Suprapubic skin (tissue), 4 donors: ENCODE measurements around the gene UGGT2. TPM values are rescaled to one million over a fixed set of nuclear protein-coding genes. Genes with fewer than 3 reads are reported as not detected.

Source experiments
- DNase-seq, 2 donors: peaks; one replicate each; pipeline ENCODE4 v3.0.0-alpha.2; 2019; ENCODE audit warnings: low spot score in 2 of 2
- H3K27ac ChIP-seq: fragments of 200-600 bp; sonication (generic); one replicate; pipeline ENCODE4 v1.5.1; 2019
- H3K27me3 ChIP-seq: fragments of 200-600 bp; sonication (generic); one replicate; pipeline ENCODE4 v1.5.1; 2019
- H3K36me3 ChIP-seq: fragments of 200-600 bp; sonication (generic); one replicate; pipeline ENCODE4 v1.5.1; 2019
- H3K4me1 ChIP-seq: fragments of 200-600 bp; sonication (generic); one replicate; pipeline ENCODE4 v1.5.1; 2019
- H3K4me3 ChIP-seq: fragments of 200-600 bp; sonication (generic); one replicate; pipeline ENCODE4 v1.5.1; 2019; ENCODE audit warnings: mild to moderate bottlenecking
- H3K9me3 ChIP-seq: fragments of 200-600 bp; sonication (generic); one replicate; pipeline ENCODE4 v1.5.1; 2019
- CTCF ChIP-seq, 2 donors: fragments of 200-600 bp in 1 of 2; fragments of 450-650 bp in 1 of 2; sonication (generic) in 1 of 2; IDR thresholded peaks; one replicate each; pipeline ENCODE4 v1.5.1; 2016 to 2019; ENCODE audit warnings: antibody characterized with exemption in 2 of 2, mild to moderate bottlenecking in 1 of 2, moderate library complexity in 1 of 2
- EP300 ChIP-seq: sonication (generic); formaldehyde crosslinking; IDR thresholded peaks from one replicate; pipeline ENCODE4 v1.6.1; 2017; ENCODE audit warnings: antibody characterized with exemption
- POLR2A ChIP-seq, 2 donors: fragments of 450-650 bp; IDR thresholded peaks; one replicate each; pipeline ENCODE4 v1.6.1; 2017; ENCODE audit warnings: antibody characterized with exemption in 2 of 2, mild to moderate bottlenecking in 2 of 2, moderate library complexity in 2 of 2
- POLR2AphosphoS5 ChIP-seq, 3 donors: sonication (generic); formaldehyde crosslinking; IDR thresholded peaks; one replicate each; pipeline ENCODE4 v1.6.1; 2017; ENCODE audit warnings: antibody characterized with exemption in 3 of 3
- WGBS: methylation state at CpG from one replicate; pipeline ENCODE4 v1.1.5; 2018; 5-methylcytosine and 5-hydroxymethylcytosine counted together
- total RNA-seq, 4 donors: library from RNA; depleted of rRNA; stranded (reverse); fragments of >200 nt; gene quantifications; one replicate each; pipeline ENCODE4 v1.1.0, GENCODE V29; 2016

UGGT2 gene
- total RNA-seq, 4 donors from 2014 or later, result 11.8 to 38.9 (median 13.7) TPM

- no peak for DNase-seq
- 94% methylated on average over 2 of the region's 2 CpGs for WGBS
- Histone ChIP-seq H3K4me3 (no peak overlapping the region), H3K4me1 (no peaks in the 10 kb centered on the region), H3K27ac (no peak overlapping the region), H3K36me3 (peaks cover 4% of the 10 kb centered on the region), H3K9me3 (peaks cover under 1% of the 10 kb centered on the region), H3K27me3 (no peaks in the 10 kb centered on the region)
- TF ChIP-seq POLR2A (IDR thresholded peaks at IDR 0.05), result no peak
- TF ChIP-seq EP300, result no peak
- no peak for TF ChIP-seq POLR2AphosphoS5 (IDR thresholded peaks at IDR 0.05)
- no peak for TF ChIP-seq CTCF (IDR thresholded peaks at IDR 0.05)
Observed at GRCh38 chr13:95914991-95915501, 138.2 kb downstream of the UGGT2 start.

- Histone ChIP-seq H3K27me3 (no peaks in the 10 kb centered on the region), H3K36me3 (no peaks in the 10 kb centered on the region), H3K4me1 (no peaks in the 10 kb centered on the region), H3K27ac (no peak overlapping the region), H3K9me3 (peaks cover 4% of the 10 kb centered on the region), H3K4me3 (no peak overlapping the region)
- TF ChIP-seq CTCF (IDR thresholded peaks at IDR 0.05) (no peak), POLR2AphosphoS5 (IDR thresholded peaks at IDR 0.05) (no peak), EP300 (no peak), POLR2A (IDR thresholded peaks at IDR 0.05) (no peak)
- 90% methylated on average over 4 of the region's 12 CpGs for WGBS
- DNase-seq, result no peak
Observed at GRCh38 chr13:95906999-95907398, 146.2 kb downstream of the UGGT2 start.

DNA sequence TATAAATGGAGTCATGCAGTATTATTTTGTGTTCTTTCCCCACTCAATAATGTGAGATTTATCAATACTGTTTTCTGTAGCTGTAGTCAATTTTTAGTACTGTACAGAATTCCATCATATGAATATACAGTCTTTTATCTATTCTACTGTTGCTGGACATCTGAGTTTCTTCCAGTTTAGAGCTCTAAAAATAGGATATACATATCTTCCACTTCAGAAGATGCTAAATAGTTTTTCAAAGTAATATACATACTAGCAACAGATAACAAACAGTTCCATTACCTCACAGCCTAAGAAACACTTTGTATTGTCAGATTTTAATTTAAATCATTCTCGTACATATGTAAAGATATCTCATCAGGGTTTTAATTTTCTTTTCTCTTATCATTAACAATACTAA lies 149.6 kb downstream of the UGGT2 start:
- no peaks in the 10 kb centered on the region for H3K9me3 ChIP-seq
- 88% methylated on average over 1 of the region's 1 CpG for WGBS
- H3K27me3 ChIP-seq, result no peaks in the 10 kb centered on the region
- TF ChIP-seq EP300, result no peak
- TF ChIP-seq POLR2A (IDR thresholded peaks at IDR 0.05), result no peak
- no peak for TF ChIP-seq POLR2AphosphoS5 (IDR thresholded peaks at IDR 0.05)
- no peak for TF ChIP-seq CTCF (IDR thresholded peaks at IDR 0.05)
- H3K27ac ChIP-seq, result no peak overlapping the region
- no peak for DNase-seq
- peaks cover 4% of the 10 kb centered on the region for H3K36me3 ChIP-seq
- no peak overlapping the region for H3K4me3 ChIP-seq
- H3K4me1 ChIP-seq, result no peaks in the 10 kb centered on the region

GRCh38 chr13:95902741-95903140 lies 150.5 kb downstream of the UGGT2 start:
- Histone ChIP-seq H3K27ac (no peak overlapping the region), H3K4me3 (no peak overlapping the region), H3K4me1 (no peaks in the 10 kb centered on the region), H3K9me3 (no peaks in the 10 kb centered on the region), H3K27me3 (no peaks in the 10 kb centered on the region), H3K36me3 (peaks cover 4% of the 10 kb centered on the region)
- DNase-seq, result no peak
- WGBS, result 37% methylated on average over 1 of the region's 1 CpG
- TF ChIP-seq EP300 (no peak), POLR2A (IDR thresholded peaks at IDR 0.05) (no peak), POLR2AphosphoS5 (IDR thresholded peaks at IDR 0.05) (no peak), CTCF (IDR thresholded peaks at IDR 0.05) (no peak)

DNA sequence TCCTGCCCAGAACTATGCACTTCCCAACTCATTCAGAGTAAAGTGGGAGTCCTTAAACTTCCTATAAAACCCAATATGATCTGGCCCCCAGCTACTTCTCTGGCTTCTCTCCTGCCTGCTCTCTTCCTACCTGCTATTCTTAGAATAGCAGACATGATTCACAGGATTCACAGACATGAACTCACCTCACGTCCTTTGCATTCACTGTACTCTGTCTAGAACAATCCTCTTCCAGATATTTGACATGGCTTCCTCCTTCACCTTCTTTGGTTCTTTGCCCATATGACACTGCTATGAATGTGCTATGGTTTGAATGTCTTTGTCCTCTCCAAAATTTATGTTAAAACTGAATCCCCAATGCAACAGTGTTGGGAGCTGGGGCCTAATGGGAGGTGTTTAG lies 154.9 kb downstream of the UGGT2 start:
- Histone ChIP-seq H3K27me3 (no peaks in the 10 kb centered on the region), H3K27ac (no peak overlapping the region), H3K4me3 (no peak overlapping the region), H3K9me3 (no peaks in the 10 kb centered on the region), H3K36me3 (peaks cover 7% of the 10 kb centered on the region), H3K4me1 (no peaks in the 10 kb centered on the region)
- WGBS, result 86% methylated on average over 1 of the region's 1 CpG
- TF ChIP-seq POLR2A (IDR thresholded peaks at IDR 0.05) (no peak), EP300 (no peak), POLR2AphosphoS5 (IDR thresholded peaks at IDR 0.05) (no peak), CTCF (IDR thresholded peaks at IDR 0.05) (no peak)
- DNase-seq, result no peak
